CD4-positive, alpha-beta T cell treated with Interferon gamma for 1 hour (primary cell): ENCODE data around the gene HNRNPA1L2.
A peak's percentile ranks its signal among the peaks of the same experiment; 100 is the strongest.
"Not testable (repeated sequence)": the region's sequence is repeated elsewhere in the genome, so short reads cannot be mapped to it uniquely, and the experiment has no call there.

Experiments used
- DNase-seq: peaks from one replicate; pipeline ENCODE4 v3.0.0-alpha.2; 2020

The HNRNPA1L2 gene

DNA sequence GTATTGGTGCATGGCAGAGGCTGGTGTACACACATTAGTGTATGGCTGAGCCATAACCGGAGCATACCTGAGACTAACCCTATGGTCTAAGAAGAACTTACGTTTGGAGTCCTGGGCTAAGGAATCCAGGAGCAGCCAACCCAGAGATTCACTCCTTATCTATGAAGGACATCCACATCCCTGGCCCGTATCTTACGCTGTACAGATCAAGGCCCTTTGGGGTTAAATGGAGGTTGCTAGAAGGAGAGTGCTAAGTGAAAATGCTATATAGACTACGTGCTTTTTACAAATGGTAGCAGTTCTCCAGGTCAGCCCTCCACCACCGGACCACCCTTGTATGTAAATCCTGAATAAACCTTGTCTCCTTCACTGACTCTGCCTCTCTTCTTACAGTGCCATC, 8.5 kb downstream of the HNRNPA1L2 start:
- no peak for DNase-seq

GRCh38 chr13:52651897-52652195, 9.6 kb downstream of the HNRNPA1L2 start:
- DNase-seq, result no peak

DNA sequence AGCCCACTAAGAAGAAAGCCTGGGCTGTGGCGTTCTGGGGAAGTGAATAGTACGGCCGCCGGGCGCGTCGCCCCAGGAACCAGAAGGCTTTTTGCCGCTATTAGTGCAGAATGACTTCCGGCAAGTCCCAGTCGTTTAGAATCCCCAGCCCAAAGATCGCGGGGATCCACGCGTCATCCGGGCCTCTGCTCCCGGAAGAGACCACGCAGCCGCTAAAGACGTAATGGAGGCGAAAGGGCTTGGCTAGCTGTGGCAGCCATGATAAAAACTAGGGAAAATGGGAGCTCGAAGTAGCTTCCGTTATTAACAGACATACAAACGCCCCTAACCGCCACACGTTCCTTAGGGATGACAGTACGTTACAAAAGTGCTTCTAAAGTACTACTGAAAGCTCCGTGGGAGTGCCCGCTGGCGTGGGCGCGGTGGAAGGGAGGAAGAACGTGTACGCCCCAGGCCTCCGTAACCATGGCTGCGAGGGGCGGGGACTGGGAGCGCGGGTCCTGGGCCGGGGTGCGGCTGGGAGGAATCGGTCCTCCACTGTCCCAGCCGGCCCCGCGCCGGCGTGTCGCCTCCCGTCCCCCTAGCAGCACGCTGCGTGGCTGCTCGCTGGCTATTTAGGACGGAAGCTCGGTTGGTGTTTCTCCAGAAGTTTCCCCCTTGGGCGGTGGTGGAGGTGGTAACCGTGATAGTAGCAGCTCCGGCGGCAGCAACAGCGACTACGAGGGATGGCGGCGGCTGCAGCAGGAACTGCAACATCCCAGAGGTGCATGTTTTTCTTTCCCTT, 10.2 kb downstream of the HNRNPA1L2 start, which contains the start of gene SUGT1:
Gene SUGT1, plus strand, starts transcription at position 641 of the 784 bp plus-strand sequence. Its CDS starts 85 bp downstream, at position 726.
- DNase-seq, result peak; percentile 94

DNA sequence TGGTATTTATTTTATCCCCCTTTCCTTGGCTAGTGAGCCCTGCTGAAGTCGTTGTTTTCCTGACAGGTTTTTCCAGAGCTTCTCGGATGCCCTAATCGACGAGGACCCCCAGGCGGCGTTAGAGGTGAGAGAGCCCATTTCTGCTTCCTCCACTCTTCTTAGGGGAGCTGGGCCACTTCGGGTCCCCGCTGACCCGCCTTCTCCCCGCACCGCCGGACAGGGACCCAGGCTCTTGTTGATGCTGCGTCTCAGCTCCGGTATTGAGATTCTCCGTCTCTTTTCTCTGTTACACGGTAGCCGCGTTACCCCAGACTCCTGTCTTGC, 10.7 kb downstream of the HNRNPA1L2 start:
- no peak for DNase-seq

DNA sequence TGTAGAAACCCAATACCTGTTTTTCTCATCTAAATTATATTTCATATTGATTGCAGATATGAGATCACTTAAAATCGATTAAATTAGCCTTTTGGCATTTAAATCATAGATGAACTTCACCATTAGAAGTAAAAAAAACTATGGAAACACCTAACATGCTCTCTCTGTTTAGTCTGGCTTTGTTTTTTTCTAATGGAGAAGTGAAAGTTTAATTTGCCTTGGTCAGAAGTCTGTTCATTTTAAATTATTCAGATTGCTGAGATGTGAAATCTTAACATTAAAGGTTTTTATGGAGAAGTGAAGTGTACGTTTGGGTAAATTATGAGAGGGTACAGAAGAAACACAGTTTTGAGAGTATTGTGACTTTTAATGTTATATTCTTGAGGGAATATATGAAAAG, 17.1 kb downstream of the HNRNPA1L2 start:
- no peak for DNase-seq

GRCh38 chr13:52664272-52664671, 22.0 kb downstream of the HNRNPA1L2 start:
- DNase-seq, result no peak

- no peak for DNase-seq
Observed at GRCh38 chr13:52665325-52665724, 23.1 kb downstream of the HNRNPA1L2 start.

- no peak for DNase-seq
Observed at GRCh38 chr13:52669677-52670076, 27.4 kb downstream of the HNRNPA1L2 start.

GRCh38 chr13:52670726-52671125, 28.5 kb downstream of the HNRNPA1L2 start:
- no peak for DNase-seq

DNA sequence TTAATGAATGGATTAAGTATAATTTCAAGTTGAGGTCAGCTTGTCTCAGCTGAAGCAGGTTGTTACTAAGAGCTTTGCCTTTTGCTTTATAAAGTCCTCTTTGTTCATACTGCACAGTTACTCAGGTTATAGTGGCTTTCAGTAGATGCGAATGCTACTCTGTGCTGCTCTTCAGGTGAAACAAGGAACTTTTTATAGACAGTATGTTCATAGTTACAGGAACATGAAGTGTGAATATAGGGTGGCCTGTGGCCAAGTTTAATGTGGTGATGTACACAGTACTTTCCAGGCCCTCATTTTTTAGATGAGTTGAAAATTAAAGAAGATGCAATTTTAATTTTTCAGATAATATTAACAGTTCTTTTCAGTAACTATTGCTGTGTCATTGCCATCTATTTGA, 31.2 kb downstream of the HNRNPA1L2 start:
- no peak for DNase-seq

DNA sequence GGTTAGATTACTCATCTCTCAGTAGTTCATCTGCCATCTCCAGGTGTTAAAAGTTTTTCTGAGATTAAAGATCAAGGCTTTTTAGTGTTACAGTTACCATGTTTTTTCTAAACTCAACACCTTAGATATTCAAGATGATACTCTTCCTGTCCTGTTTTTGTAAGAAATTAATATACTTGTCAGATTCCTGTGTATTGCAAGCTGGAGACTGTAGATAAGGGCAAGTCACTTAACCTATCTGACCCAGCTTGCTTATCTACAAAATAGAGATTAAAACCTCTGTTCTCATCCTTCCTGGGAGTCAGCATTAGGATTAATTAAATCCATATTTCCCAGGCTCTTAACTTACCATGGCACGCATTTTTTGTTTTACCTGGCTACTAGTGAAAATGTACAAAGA, 35.6 kb downstream of the HNRNPA1L2 start:
- no peak for DNase-seq

DNA sequence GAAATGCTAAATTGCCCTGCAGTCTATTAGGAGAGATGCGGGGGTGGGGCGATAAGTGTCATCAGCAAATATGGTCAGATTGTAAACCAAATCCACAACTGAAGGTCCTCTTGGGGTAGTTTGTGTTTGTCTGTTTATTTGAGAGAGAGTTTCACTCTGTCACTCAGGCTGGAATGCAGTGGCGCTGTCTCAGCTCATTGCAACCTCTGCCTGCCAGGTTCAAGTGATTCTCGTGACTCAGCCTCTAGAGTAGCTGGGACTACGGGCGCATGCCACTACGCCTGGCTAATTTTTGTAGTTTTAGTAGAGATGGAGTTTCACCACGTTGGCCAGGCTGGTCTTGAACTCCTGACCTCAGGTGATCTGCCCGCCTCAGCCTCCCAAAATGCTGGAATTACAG, 43.6 kb downstream of the HNRNPA1L2 start:
- not testable (repeated sequence) for DNase-seq

DNA sequence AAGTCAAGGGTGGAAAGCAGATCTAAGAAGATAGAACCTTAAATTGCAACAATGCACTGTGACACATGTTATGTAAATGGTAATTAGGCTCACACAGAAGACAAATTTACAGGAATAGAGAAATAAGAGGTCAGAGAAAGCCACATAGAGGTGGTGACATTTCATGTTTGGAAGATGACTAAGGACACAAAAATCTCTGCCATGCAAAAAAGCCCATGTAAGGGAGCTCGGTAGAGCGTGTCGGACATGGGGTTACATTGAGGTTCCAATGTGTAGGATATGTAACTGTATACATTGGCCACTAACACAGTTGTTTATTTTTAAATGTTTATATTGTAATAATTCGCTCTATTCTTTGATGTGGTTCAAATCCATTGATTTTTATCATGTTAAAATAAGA, 44.1 kb downstream of the HNRNPA1L2 start:
- no peak for DNase-seq
